NOMO-1 treated with DMSO at 0.1 percent for 48 hours (cell line): Measurements from ENCODE around the gene COPS7A.
A peak's percentile ranks its signal among the peaks of the same experiment; 100 is the strongest.

Experiments
- DNase-seq: peaks from one replicate; lab custom pipeline; 2025; ENCODE audit not compliant: unreplicated experiment; lab: John Stamatoyannopoulos, UW

The COPS7A gene

GRCh38 chr12:6750506-6750905, 26.7 kb downstream of the COPS7A start:
- no peak for DNase-seq

GRCh38 chr12:6751767-6752166, 27.9 kb downstream of the COPS7A start:
- DNase-seq = no peak

- no peak for DNase-seq
These were observed 28.5 kb downstream of the COPS7A start for GRCh38 chr12:6752167-6752920.

GRCh38 chr12:6752921-6753771, 29.3 kb downstream of the COPS7A start, which contains the start of gene MLF2:
TSS of gene MLF2 (minus strand) at chr12:6753141. CDS start at chr12:6752334, 807 bp downstream.
- DNase-seq = peak; percentile 97

GRCh38 chr12:6753772-6754356, 30.0 kb downstream of the COPS7A start:
- DNase-seq = no peak

GRCh38 chr12:6754411-6754810, 30.6 kb downstream of the COPS7A start:
- no peak for DNase-seq

GRCh38 chr12:6757028-6757690, 33.3 kb downstream of the COPS7A start:
- no peak for DNase-seq

GRCh38 chr12:6758506-6759095, 34.8 kb downstream of the COPS7A start:
- DNase-seq = no peak

- no peak for DNase-seq
These were observed 35.9 kb downstream of the COPS7A start for GRCh38 chr12:6759741-6760140.

- DNase-seq = no peak
These were observed 39.5 kb downstream of the COPS7A start for GRCh38 chr12:6763380-6763779.

GRCh38 chr12:6764011-6764828, 40.4 kb downstream of the COPS7A start:
- peak; percentile 90 for DNase-seq

GRCh38 chr12:6765048-6765633, 41.3 kb downstream of the COPS7A start:
- DNase-seq = no peak

GRCh38 chr12:6765634-6766581, 42.1 kb downstream of the COPS7A start, which contains the start of gene PTMS:
TSS of gene PTMS (plus strand) at chr12:6766363. CDS start at chr12:6766706, 343 bp downstream.
- no peak for DNase-seq

GRCh38 chr12:6766651-6767349, 43.0 kb downstream of the COPS7A start:
- DNase-seq = peak; percentile 35

- no peak for DNase-seq
These were observed 43.8 kb downstream of the COPS7A start for GRCh38 chr12:6767353-6768319.

GRCh38 chr12:6768437-6768914, 44.6 kb downstream of the COPS7A start:
- no peak for DNase-seq
